T-helper 2 cell (primary cell): Measurements from ENCODE around the gene FBN3.

Experiments used
- DNase-seq, 5 experiments: peaks; one replicate each; pipeline versions ENCODE4 v3.0.0 to v3.0.0-alpha.2; 2012 to 2022

Gene FBN3

DNA sequence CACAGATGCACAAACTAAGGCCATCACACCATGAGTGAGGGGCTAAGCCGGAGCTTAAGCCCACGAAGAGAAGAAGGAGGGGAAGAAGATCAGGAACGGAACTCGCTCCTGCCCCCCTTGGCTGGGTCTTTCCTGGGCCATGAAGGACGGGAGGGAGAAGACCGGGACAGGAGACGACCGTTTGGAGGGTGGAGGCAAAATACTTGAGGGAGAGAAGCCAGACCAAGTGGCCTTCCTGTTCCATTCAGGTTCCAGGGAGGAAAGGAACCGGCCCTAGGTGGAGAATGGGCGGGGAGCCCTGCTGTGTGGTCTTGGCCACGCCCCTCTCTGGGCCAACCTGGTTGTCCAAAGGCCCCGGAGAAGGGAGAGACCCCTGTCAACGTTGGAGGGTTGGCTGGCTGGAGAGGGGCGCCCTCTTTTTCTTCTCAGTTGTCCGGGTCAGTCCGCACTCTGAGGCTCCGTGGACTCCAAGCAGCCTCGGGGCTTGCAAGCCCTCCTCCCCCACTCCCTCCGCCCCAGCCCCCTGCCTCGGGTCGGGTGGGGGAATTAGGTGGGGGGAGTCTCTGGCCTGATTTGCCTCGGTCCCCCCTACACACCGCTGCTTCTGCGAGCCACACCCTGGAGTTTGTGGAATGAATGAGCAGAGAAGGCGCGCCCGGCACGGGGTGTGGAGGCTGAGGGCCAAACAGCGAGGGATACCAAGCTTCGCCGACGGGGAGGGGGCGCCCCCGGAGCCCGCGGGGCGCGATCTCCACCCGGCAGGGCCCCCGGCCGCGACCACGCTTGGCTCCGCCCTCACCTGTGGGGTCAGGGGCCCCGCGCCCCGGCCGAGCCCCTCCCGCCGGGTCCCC is 757 bp downstream of the FBN3 start:
- DNase-seq = no peak

- no peak for DNase-seq
Measured at GRCh38 chr19:8148088-8148409, 1.3 kb downstream of the FBN3 start.

DNA sequence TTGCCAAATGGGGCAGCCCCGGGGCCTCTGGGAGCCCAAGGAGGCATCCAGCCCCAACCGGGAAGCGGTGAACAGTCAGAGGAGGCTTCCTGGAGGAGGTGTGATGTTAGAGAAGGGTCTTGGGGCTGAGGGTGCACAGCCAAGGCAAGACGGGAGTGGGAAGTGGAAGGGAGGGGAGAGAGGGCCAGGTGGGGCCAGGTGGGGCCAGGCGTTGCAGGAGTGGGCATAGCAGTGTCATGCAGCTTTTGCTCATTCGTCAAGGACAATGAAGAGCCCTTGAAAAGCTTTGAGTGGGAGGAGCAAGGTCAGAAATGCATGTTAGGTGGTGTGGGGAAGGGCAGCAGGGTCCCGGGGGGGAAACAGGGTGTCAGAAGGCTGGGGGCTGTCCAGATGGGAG is 1.8 kb downstream of the FBN3 start:
- DNase-seq = no peak

- DNase-seq = no peak
Measured at GRCh38 chr19:8146877-8147581, 2.4 kb downstream of the FBN3 start.

DNA sequence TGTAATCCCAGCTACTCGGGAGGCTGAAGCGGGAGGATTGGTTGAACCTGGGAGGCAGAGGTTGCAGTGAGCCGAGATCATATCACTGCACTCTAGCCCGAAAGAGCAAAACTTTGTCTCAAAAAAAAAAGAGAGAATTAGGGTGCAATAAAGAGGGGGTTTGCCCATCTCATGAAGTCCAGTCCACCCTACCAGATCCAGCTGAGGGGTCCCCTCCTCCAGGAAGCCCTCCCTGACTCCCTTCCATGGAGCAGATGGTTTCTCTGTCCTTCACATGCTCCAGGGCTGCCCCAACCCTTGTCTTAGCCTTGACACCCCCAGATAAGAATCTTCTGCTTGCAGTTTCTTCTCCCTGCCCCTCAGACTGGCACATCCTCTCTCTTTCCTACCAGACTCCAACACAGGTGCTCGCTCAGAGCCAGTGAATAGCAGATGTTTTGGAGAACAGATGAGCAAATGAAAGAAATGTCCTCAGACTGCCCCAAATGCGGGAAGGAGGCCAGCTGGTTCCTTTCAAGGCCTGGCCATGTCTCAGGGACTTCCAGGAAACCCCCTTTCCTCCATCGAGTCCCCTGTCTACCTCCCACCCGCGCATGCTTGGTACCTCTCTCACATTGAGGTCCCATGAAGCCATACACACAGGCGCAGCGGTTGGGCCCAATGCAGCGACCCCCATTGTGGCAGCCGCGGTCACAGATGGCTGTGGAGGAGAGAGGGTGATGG is 5.0 kb downstream of the FBN3 start:
- no peak for DNase-seq

- no peak for DNase-seq
Measured at GRCh38 chr19:8143041-8143440, 6.4 kb downstream of the FBN3 start.

DNA sequence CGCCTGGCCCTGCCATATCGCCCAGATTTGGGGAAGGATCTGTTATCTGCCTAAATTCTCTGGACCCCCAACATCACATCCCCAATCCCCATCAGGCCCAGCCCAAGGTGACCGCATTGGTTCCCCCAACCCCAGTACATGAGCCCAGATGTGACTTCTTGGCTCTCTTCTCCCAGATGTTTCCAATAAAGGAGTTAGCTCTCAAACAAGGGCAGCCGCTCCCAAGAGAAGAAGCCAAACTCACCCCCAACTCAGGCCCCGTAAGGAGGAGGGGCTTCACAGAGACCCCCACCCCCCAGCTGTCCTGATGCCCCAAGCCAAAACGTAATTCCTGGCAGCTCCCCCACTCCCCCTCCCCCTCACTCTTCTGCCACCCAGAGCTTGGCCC is 6.9 kb downstream of the FBN3 start:
- no peak for DNase-seq

- no peak for DNase-seq
Measured at GRCh38 chr19:8141726-8142512, 7.5 kb downstream of the FBN3 start.

GRCh38 chr19:8138201-8138600 is 11.2 kb downstream of the FBN3 start:
- no peak for DNase-seq

- DNase-seq = no peak
Measured at GRCh38 chr19:8137425-8137824, 12.0 kb downstream of the FBN3 start.

- DNase-seq = no peak
Measured at GRCh38 chr19:8135946-8136618, 13.3 kb downstream of the FBN3 start.

DNA sequence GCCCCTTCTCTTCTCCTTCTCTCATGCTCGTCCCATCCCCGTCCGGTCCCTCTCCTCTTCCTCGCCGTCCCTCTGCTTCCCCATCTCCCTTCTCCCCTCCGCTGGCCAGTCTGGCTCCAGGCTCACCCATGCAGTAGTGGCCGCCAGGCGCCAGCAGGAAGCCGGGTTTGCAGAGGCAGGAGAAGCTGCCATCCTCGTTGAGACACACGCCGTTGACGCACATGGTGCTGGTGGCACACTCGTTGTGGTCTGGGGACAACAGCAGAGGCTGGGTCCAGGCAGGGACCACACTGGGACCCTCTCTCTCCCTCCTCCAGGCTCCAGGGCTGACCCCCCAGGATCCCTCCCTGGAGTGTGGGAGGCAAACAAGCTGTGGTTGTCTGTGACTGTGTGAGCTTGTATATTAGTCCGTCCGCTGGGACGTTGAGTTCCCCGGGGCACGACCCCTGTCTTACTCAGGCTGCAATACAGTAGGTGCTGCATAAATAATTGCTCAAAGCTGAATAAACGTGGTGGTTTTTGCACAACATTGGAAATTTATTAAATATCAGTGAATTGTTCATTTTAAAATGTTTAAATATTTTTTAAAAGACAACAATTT is 16.4 kb downstream of the FBN3 start:
- DNase-seq = no peak

DNA sequence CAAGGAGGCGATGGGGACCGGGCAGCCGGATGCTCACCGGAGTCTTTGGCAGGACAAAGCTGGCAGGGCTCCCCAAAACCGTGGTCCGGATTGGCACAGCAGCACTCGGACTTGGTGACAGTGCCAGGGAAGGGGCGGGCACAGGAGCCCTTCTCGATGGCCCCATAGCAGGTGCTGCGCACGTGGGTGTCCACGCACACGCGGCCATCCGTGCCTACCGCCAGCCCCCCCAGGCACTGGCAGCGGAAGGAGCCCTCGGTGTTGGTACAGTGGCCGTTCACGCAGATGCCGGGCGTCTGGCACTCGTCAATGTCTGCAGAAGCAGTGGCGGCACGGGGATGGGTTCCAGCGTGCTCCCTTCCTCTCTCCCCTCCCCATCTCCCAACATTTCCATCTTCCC is 17.9 kb downstream of the FBN3 start:
- no peak for DNase-seq

DNA sequence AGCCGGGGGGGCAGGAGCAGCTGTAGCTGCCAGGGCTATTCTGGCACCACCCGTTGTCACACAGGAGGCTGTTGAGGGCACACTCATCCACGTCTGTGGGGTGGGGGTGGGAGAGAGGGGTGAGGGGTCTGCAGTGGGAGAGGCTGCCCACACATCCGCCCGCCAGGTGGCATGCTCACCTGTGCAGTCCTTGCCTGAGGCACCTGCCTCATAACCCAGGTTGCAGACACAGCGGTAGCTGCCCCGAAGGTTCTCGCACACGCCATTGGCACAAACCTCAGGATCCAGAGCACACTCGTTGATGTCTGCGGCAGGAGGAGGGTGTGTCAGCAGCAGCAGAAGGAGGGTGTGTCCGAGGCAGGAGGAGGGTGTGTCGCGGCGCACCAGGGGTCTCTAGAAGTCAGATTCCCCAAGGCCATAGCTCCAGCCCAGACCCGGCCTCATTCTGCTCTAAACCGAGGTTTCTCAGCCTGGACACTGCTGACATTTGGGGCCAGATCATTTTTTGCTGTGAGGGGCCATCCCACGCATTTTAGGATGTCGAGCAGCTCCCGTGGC is 20.3 kb downstream of the FBN3 start:
- no peak for DNase-seq

- DNase-seq = no peak
Measured at GRCh38 chr19:8128551-8128950, 20.8 kb downstream of the FBN3 start.

GRCh38 chr19:8127311-8127710 is 22.1 kb downstream of the FBN3 start:
- no peak for DNase-seq

DNA sequence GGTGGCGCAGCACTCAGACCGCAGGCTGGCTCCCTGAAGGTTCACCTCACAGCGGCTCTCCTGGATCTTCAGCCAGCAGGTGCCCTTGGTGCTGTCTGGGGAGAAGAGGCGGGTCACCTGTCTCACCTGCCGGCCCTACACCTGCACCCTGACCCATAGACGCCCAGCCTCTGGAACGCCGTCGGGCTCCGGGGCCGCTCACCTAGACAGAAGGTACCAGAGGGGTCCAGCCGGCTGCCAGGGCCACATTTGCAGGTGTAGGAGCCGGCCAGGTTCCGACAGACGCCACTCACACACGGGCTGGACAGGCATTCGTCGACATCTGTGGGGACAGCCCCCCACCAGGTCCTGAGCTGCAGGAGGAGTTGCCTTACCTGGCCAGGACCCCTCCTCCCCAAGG is 22.9 kb downstream of the FBN3 start:
- DNase-seq = no peak

DNA sequence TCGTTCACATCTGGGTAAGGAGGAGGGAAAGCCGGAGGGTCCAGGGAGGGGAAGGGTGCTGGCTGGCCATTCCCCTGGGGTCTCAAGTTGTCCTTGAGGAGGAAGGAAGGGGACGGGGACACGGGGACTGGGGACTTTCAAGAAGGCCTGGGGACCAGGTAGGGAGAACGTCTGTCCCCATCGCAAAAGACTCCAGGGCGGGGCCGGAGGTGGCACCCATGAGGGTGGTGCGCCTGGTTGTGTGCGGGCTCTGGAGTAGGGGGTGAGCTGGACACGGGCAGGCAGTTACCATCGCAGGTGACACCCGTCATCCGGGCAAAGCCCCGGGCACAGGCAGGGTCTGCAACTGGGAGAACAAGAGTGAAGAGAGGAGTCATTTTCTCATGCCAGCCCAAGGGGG is 23.4 kb downstream of the FBN3 start:
- no peak for DNase-seq

- no peak for DNase-seq
Measured at GRCh38 chr19:8123683-8124082, 25.7 kb downstream of the FBN3 start.

- DNase-seq = no peak
Measured at GRCh38 chr19:8120636-8121480, 28.5 kb downstream of the FBN3 start.

DNA sequence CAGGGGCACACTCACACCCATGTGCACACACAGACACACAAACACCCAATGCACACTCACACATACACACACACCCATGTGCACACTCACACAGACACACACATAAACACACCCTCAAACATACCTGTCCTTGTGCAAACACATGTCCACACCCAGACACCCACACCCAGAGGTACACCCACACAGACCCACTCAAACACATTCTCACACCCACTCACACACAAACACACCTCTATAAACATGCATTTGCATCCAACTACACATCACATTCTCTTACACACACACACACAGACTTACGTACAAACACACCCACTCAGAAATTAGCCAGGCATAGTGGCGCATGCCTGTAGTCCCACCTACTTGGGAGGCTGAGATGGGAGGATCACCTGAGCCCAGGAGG is 31.4 kb downstream of the FBN3 start:
- no peak for DNase-seq
